ENCODE results near the gene LGALS7. TPM values are rescaled to one million over a fixed set of nuclear protein-coding genes. Genes with fewer than 3 reads are reported as not detected.

The LGALS7 gene
- total RNA-seq, 2 experiments from 2014 or later, result not detected

DNA sequence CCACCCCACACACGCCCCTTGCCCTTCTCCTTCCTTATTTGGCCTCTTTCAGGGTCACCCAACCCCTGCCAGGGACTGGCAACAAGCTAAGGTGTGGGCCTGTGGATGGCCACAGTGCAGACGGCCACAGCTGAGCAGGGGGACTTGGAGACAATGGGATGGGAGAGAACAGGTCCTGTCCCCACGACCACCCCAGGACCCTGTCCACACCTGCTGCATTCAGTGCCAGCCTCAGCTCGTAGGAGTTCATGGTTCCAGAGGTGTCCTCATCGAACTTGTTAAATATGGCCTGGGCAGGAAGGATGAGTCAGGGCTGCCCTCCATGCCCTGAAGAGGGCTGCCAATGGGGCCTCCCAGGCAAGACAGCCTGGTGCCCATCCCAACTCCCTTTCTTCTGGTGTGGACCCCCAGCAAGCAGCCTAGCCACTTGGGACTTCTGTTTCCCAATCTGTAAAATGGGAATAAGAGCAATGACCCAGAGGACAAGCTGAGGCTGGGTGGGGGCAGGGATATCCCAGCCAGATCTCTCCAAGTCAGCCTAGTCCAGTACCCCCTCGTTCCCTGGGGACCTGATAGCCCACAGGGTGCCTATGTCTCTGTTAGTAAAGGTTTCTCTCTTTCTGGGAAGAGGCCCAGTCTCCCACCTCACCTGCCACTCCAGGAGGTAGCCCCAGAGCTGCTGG is 39.7 kb downstream of the LGALS7 start:
- Mint-ChIP-seq H3K9me3 (no peaks in the 10 kb centered on the region), H3K36me3 (peaks cover 10% of the 10 kb centered on the region), H3K4me3 (no peak overlapping the region), H3K27me3 (no peaks in the 10 kb centered on the region), H3K4me1 (ENCODE audit: low read depth) (peaks cover 31% of the 10 kb centered on the region), H3K27ac (peak overlapping the region; percentile 75)
- DNase-seq, result peak; percentile 40
- intact Hi-C loops (cut with micrococcal nuclease), result loop anchor here (1.0 to 5.0 kb wide), 2 partner anchors 76 to 197 kb away; partner anchors contain the start of genes MRPS12 and SARS2
- CTCF ChIA-PET, result interaction anchor here (1.2 to 3.4 kb wide), 3 partner anchors 36 to 197 kb away, joined by 5 to 16 read pairs (median 7); partner anchors contain the start of genes MRPS12 and SARS2
- POLR2A ChIA-PET, result interaction anchor here (1.4 kb wide), 1 partner anchor 198 kb away, joined by 3 read pairs; no protein-coding TSS in a partner anchor

DNA sequence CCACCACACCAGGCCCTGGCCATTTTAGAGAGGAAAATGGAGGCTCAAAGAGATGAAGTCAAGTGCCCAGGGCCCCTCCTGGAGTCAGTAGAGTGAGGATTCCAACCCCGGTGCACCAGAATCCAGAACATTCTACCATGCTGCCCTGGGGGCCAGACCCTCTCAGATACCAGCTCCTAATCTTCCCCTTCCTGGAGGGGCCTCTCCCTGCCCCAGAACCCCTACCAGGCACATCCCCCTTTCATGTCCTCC is 40.1 kb downstream of the LGALS7 start:
- ChIA-PET POLR2A (no interaction called here), CTCF (interaction anchor here (1.2 to 3.4 kb wide), 2 partner anchors 36 to 197 kb away, joined by 5 to 16 read pairs; partner anchors contain the start of genes MRPS12 and SARS2)
- Mint-ChIP-seq H3K4me3 (no peak overlapping the region), H3K27me3 (no peaks in the 10 kb centered on the region), H3K4me1 (ENCODE audit: low read depth) (peaks cover 31% of the 10 kb centered on the region), H3K9me3 (no peaks in the 10 kb centered on the region), H3K27ac (peak overlapping the region; percentile 28), H3K36me3 (peaks cover 10% of the 10 kb centered on the region)
- intact Hi-C loops (cut with micrococcal nuclease), result loop anchor here (5.0 kb wide), 1 partner anchor 76 kb away; no protein-coding TSS in a partner anchor
- no peak for DNase-seq

DNA sequence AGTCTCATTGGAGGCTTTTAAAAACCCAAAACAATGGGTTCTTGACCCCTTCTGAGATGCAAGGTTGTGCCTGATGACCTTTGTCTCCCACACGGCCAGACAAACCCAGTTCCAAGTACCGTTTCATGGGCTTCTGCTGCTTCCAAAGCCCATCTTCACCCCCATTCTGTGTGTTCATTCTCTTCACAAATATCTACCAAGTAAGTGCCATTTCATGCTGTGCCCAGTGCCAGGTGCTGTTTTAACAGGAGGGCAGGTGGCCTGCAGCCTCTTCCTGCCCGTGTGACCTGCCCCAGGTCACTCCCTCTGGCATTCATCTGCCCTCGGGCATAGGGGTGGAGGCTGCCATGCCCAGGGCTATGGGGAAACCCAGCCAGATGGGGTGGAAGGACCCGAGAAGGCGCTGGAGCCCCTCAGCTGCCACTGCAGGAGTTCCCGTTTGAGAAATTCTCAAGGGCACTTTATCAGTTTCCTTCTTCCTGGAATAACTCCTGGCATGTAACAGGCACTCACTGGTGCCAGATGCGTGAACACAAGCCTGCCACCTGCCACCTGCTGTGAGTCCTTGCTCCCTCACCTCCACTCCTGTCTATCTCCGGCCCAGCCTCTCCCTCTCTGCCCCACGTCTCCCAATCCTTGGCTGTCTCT is 41.5 kb downstream of the LGALS7 start:
- intact Hi-C loops (cut with micrococcal nuclease), result loop anchor here (2.0 to 5.0 kb wide), 2 partner anchors 74 to 155 kb away; no protein-coding TSS in a partner anchor
- peaks cover 10% of the 10 kb centered on the region for H3K36me3 Mint-ChIP-seq
- no peak overlapping the region for H3K4me3 Mint-ChIP-seq
- DNase-seq, result no peak
- H3K4me1 Mint-ChIP-seq (ENCODE audit: low read depth), result peaks cover 29% of the 10 kb centered on the region
- no peaks in the 10 kb centered on the region for H3K27me3 Mint-ChIP-seq
- CTCF ChIA-PET, result no interaction called here
- H3K27ac Mint-ChIP-seq, result no peak overlapping the region
- POLR2A ChIA-PET, result no interaction called here
- no peaks in the 10 kb centered on the region for H3K9me3 Mint-ChIP-seq

DNA sequence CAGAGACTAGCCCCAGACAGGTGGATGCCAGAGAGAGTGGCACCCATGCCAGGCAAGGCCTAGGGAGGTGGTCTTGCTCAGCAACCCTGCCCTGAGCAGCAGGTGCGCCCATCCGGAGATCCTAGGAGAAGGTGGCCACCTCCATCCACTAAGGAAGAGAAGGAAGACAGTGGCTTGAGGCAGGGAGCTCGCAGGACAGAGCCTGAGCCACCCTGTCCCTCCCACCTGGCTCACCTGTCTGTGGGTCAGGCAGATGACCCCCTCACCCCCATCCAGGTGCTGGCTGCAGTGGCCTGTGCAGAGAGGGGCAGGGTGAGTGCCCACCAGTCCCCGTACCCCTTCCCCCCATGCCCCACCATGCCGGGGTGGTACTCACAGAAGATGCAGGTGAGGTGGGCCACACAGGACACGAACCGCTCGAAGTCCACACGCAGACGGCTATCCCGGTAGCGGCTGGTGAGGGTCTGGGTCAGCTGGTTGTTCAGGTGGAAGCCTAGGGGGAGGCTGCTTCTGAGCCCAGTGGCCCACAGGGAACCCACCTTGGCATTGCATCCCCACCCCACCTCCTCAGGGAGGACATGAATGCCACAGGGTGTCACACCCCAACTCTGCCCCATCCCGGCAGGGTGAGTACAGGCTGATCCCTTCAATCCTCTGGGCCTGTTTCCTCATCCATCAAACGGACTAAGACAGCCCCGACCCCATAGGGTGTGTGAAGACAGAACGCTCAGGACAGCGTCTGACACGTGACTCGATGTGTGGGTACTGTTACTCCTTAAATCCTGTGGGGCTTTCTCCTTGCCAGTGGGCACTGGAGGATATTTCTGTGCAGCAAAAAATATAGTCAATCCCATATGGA is 42.4 kb downstream of the LGALS7 start:
- Mint-ChIP-seq H3K4me1 (ENCODE audit: low read depth) (peaks cover 33% of the 10 kb centered on the region), H3K27me3 (no peaks in the 10 kb centered on the region), H3K27ac (peak overlapping the region; percentile 57), H3K36me3 (peaks cover 10% of the 10 kb centered on the region), H3K4me3 (no peak overlapping the region), H3K9me3 (no peaks in the 10 kb centered on the region)
- no peak for DNase-seq
- intact Hi-C loops (cut with micrococcal nuclease), result loop anchor here (2.0 to 5.0 kb wide), 2 partner anchors 74 to 156 kb away; no protein-coding TSS in a partner anchor
- ChIA-PET CTCF (interaction anchor here (0.6 to 2.2 kb wide), 7 partner anchors 8 to 200 kb away, joined by 3 to 9 read pairs (median 3); partner anchors contain the start of genes ECH1, MRPS12 and SARS2), POLR2A (no interaction called here)

DNA sequence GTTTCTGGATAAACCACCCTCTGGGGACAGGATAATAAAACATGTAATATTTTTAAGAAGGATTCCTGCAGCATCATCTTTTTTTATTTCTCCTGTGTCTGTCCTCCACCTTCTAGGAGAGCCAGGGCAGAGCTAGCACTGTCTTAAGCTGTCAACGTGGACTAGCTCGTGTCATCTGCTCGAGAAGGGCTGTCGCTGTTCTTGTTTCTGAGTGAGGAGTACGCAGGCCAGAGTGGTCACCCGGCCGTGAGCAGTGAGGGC is 42.9 kb downstream of the LGALS7 start:
- peak overlapping the region; percentile 57 for H3K27ac Mint-ChIP-seq

DNA sequence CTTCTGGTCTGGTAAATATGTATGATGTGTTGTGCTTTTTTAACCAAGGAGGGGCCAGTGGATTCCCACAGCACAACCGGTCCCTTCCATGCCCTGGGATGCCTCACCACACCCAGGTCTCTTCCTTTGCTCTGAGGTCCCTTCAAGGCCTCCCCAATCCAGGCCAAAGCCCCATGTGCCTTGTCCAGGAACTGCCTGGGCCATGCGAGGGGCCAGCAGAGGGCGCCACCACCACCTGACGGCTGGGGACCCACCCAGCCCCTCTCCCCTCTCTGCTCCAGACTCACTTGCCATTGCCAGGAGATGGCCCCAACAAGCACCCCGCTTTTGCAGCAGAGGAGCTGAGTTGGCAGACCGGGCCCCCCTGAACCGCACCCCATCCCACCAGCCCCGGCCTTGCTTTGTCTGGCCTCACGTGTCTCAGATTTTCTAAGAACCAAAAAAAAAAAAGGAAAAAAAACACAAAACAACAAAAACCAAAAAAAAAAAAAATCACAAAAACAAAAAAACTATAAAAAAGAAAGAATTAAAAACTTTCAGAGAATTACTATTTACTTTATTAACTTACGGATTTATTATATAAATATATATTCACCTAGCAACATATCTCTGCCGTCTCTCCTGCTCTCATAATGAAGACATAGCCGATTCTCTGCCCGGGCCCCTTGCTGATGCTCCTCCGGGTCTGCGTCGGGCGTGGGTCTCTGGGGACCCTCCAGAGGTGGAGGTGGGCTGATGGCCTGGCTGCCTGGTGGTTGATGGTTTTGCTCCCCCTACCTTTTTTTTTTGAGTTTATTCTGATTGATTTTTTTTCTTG is 43.5 kb downstream of the LGALS7 start:
- intact Hi-C loops (cut with micrococcal nuclease), result loop anchor here (1.0 to 5.0 kb wide), 3 partner anchors 73 to 200 kb away; partner anchors contain the start of genes MRPS12 and SARS2
- peak; percentile 86 for DNase-seq
- ChIA-PET CTCF (interaction anchor here (0.8 to 2.2 kb wide), 6 partner anchors 9 to 201 kb away, joined by 3 to 9 read pairs (median 5); partner anchors contain the start of genes MRPS12 and SARS2), POLR2A (no interaction called here)
- Mint-ChIP-seq H3K27me3 (no peaks in the 10 kb centered on the region), H3K36me3 (peaks cover 10% of the 10 kb centered on the region), H3K27ac (peak overlapping the region; percentile 57), H3K4me1 (ENCODE audit: low read depth) (peaks cover 28% of the 10 kb centered on the region), H3K4me3 (no peak overlapping the region), H3K9me3 (no peaks in the 10 kb centered on the region)

More for the DNA sequence above, 42.9 kb downstream of the LGALS7 start:
- intact Hi-C loops (cut with micrococcal nuclease), result loop anchor here (2.0 to 5.0 kb wide), 2 partner anchors 73 to 156 kb away; no protein-coding TSS in a partner anchor
- no peak for DNase-seq
- ChIA-PET POLR2A (no interaction called here), CTCF (interaction anchor here (0.6 to 2.2 kb wide), 8 partner anchors 9 to 200 kb away, joined by 3 to 9 read pairs (median 4); partner anchors contain the start of genes ECH1, MRPS12 and SARS2)
- H3K4me3 Mint-ChIP-seq, result no peak overlapping the region
- peaks cover 34% of the 10 kb centered on the region for H3K4me1 Mint-ChIP-seq (ENCODE audit: low read depth)
- peaks cover 10% of the 10 kb centered on the region for H3K36me3 Mint-ChIP-seq
- no peaks in the 10 kb centered on the region for H3K27me3 Mint-ChIP-seq
- H3K9me3 Mint-ChIP-seq, result no peaks in the 10 kb centered on the region

GRCh38 chr19:38728752-38729541 is 44.4 kb downstream of the LGALS7 start:
- Mint-ChIP-seq H3K9me3 (no peaks in the 10 kb centered on the region), H3K4me3 (no peak overlapping the region), H3K27me3 (no peaks in the 10 kb centered on the region), H3K27ac (no peak overlapping the region), H3K36me3 (peaks cover 10% of the 10 kb centered on the region), H3K4me1 (ENCODE audit: low read depth) (peaks cover 21% of the 10 kb centered on the region)
- POLR2A ChIA-PET, result no interaction called here
- intact Hi-C loops (cut with micrococcal nuclease), result loop anchor here (1.0 kb wide), 1 partner anchor 201 kb away; the partner anchor contains the start of genes MRPS12 and SARS2
- CTCF ChIA-PET, result interaction anchor here (2.2 kb wide), 1 partner anchor 202 kb away, joined by 9 read pairs; the partner anchor contains the start of genes MRPS12 and SARS2
- no peak for DNase-seq

DNA sequence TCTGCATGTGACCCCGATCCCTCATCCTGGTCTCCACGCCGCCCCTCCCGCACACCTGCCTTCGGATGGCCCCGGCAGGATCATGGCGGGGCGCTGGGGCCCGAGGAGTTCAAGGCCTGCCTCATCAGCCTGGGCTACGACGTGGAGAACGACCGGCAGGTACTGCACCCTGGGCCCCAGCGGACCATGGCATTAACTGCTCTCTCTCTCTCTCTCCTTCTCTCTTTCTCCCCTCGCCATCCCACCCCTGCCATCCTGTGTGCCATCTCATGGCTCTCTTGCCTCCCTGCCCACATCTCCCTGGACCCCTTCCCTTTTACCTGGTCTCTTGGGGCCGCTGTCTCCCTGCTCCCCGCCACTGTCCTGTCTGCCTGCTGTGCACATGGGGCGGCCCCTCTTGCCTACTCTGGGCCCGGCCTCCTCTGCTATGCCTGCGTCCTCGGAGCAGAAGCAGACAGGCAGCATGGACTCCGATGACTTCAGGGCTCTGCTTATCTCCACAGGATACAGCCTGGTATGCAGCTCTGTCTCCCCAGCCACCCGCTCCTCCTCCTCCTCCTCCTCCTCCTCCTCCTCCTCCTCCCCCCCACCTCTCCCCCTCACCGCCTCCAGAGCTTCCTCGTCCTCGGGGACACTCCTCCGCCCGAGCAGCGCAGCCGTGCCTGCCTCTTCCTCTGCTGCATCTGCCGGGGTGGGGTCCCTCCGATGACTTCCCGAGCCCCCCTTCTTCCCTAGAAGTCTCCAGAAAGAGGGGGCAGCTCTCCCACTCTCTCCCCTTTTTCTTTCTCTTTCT is 45.3 kb downstream of the LGALS7 start:
- Mint-ChIP-seq H3K9me3 (no peaks in the 10 kb centered on the region), H3K4me3 (no peak overlapping the region), H3K27ac (no peak overlapping the region), H3K36me3 (peaks cover 10% of the 10 kb centered on the region), H3K27me3 (no peaks in the 10 kb centered on the region), H3K4me1 (ENCODE audit: low read depth) (peaks cover 14% of the 10 kb centered on the region)
- intact Hi-C loops (cut with micrococcal nuclease), result no loop called here
- ChIA-PET CTCF (interaction anchor here (0.7 kb wide), 1 partner anchor 53 kb away, joined by 3 read pairs; no protein-coding TSS in a partner anchor), POLR2A (no interaction called here)
- DNase-seq, result no peak

DNA sequence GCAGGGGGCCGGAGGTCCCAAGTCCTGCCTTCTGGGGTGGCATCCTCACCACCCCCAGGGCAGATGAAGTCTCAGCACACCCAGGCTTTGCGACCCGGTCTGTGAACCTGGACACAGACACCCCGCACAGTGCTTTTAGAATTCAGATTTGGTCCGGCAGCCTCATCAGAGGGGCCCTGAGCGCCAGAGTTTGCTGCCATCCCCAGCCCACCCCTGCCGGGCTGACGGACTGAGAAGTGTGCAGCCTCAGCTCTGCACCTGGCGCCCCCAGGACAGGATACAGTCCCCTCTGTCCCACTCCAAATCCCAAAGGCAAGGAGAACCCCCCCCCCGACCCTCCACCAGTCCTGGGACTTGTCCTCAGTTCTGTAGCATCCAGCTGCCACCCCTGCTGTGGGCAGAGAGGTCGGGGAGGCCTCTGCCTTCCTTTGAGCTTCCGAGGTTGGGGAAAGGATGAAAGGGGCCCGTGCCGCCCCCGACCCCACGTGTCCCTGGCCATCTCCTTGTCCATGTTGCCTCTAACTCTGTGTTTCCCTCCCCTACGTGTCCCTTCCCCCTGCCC is 45.9 kb downstream of the LGALS7 start:
- Mint-ChIP-seq H3K4me1 (ENCODE audit: low read depth) (peaks cover 14% of the 10 kb centered on the region), H3K27ac (no peak overlapping the region), H3K27me3 (no peaks in the 10 kb centered on the region), H3K4me3 (no peak overlapping the region), H3K36me3 (peaks cover 10% of the 10 kb centered on the region), H3K9me3 (no peaks in the 10 kb centered on the region)
- intact Hi-C loops (cut with micrococcal nuclease), result no loop called here
- DNase-seq, result no peak
- CTCF ChIA-PET, result interaction anchor here (0.7 kb wide), 1 partner anchor 52 kb away, joined by 3 read pairs; no protein-coding TSS in a partner anchor
- POLR2A ChIA-PET, result no interaction called here

Measured in activated CD4-positive, alpha-beta memory T cell treated with anti-CD3 and anti-CD28 coated beads for 36 hours (primary cell).